ENCODE data around the gene TRABD2A. TPM values are rescaled to one million over a fixed set of nuclear protein-coding genes. Genes with fewer than 3 reads are reported as not detected.

TRABD2A gene
- polyA plus RNA-seq, 4 donors: 2.0 to 35.5 (median 14.1) TPM

- no peaks in the 10 kb centered on the region for H3K27me3 ChIP-seq (ENCODE audit: control insufficient read depth in 3 of 3, insufficient read depth in 3 of 3, low read length in 3 of 3)
- no peak for DNase-seq
- H3K27ac ChIP-seq (ENCODE audit: low read depth in 1 of 3, low read length in 2 of 3): no peak overlapping the region
- 95 to 96% (median 95%) methylated on average over 5 of the region's 5 CpGs for WGBS, 3 donors
- FAIRE-seq: no peak
- peaks cover 0 to 5% (median 0%) of the 10 kb centered on the region in 3 donors for H3K4me1 ChIP-seq (ENCODE audit: control insufficient read depth in 3 of 3, insufficient read depth in 2 of 3, low read depth in 1 of 3, low read length in 2 of 3)
- peaks cover 0 to 3% (median 0%) of the 10 kb centered on the region in 3 donors for H3K36me3 ChIP-seq (ENCODE audit: control insufficient read depth in 3 of 3, insufficient read depth in 2 of 3, low read depth in 1 of 3, low read length in 3 of 3)
- H3K9me3 ChIP-seq (ENCODE audit: control insufficient read depth in 2 of 2, insufficient read depth in 1 of 2, low read depth in 1 of 2, low read length in 1 of 2): peaks cover 0 to 9% of the 10 kb centered on the region in 2 donors
- H3K4me3 ChIP-seq (ENCODE audit: low read depth in 1 of 3, low read length in 3 of 3): no peak overlapping the region
These were observed 23.3 kb downstream of the TRABD2A start for GRCh38 chr2:84857566-84857965.

- 77 to 86% (median 79%) methylated on average over 6 of the region's 6 CpGs for WGBS, 3 donors
These were observed 24.1 kb downstream of the TRABD2A start for GRCh38 chr2:84856787-84857186.

GRCh38 chr2:84855731-84856130, 25.2 kb downstream of the TRABD2A start:
- Histone ChIP-seq H3K27ac (ENCODE audit: low read depth in 1 of 3, low read length in 2 of 3) (no peak overlapping the region), H3K9me3 (ENCODE audit: control insufficient read depth in 2 of 2, insufficient read depth in 1 of 2, low read depth in 1 of 2, low read length in 1 of 2) (peaks cover 0 to 12% of the 10 kb centered on the region in 2 donors), H3K4me3 (ENCODE audit: low read depth in 1 of 3, low read length in 3 of 3) (no peak overlapping the region), H3K36me3 (ENCODE audit: control insufficient read depth in 3 of 3, insufficient read depth in 2 of 3, low read depth in 1 of 3, low read length in 3 of 3) (peaks cover 0 to 7% (median 0%) of the 10 kb centered on the region in 3 donors), H3K4me1 (ENCODE audit: control insufficient read depth in 3 of 3, insufficient read depth in 2 of 3, low read depth in 1 of 3, low read length in 2 of 3) (peaks cover 0 to 5% (median 0%) of the 10 kb centered on the region in 3 donors), H3K27me3 (ENCODE audit: control insufficient read depth in 3 of 3, insufficient read depth in 3 of 3, low read length in 3 of 3) (no peaks in the 10 kb centered on the region)
- FAIRE-seq (no peak), DNase-seq (no peak)
- 57 to 84% (median 81%) methylated on average over 11 of the region's 11 CpGs for WGBS, 3 donors

More at GRCh38 chr2:84856787-84857186, 24.1 kb downstream of the TRABD2A start:
- FAIRE-seq (no peak), DNase-seq (peak; percentile 15 to 25)
- Histone ChIP-seq H3K27ac (ENCODE audit: low read depth in 1 of 3, low read length in 2 of 3) (no peak overlapping the region), H3K9me3 (ENCODE audit: control insufficient read depth in 2 of 2, insufficient read depth in 1 of 2, low read depth in 1 of 2, low read length in 1 of 2) (peaks cover 0 to 12% of the 10 kb centered on the region in 2 donors), H3K4me1 (ENCODE audit: control insufficient read depth in 3 of 3, insufficient read depth in 2 of 3, low read depth in 1 of 3, low read length in 2 of 3) (peaks cover 0 to 5% (median 0%) of the 10 kb centered on the region in 3 donors), H3K4me3 (ENCODE audit: low read depth in 1 of 3, low read length in 3 of 3) (no peak overlapping the region), H3K36me3 (ENCODE audit: control insufficient read depth in 3 of 3, insufficient read depth in 2 of 3, low read depth in 1 of 3, low read length in 3 of 3) (peaks cover 0 to 8% (median 0%) of the 10 kb centered on the region in 3 donors), H3K27me3 (ENCODE audit: control insufficient read depth in 3 of 3, insufficient read depth in 3 of 3, low read length in 3 of 3) (no peaks in the 10 kb centered on the region)

- Histone ChIP-seq H3K27ac (ENCODE audit: low read depth in 1 of 3, low read length in 2 of 3) (no peak overlapping the region), H3K9me3 (ENCODE audit: control insufficient read depth in 2 of 2, insufficient read depth in 1 of 2, low read depth in 1 of 2, low read length in 1 of 2) (peaks cover 0 to 12% of the 10 kb centered on the region in 2 donors), H3K27me3 (ENCODE audit: control insufficient read depth in 3 of 3, insufficient read depth in 3 of 3, low read length in 3 of 3) (no peaks in the 10 kb centered on the region), H3K4me1 (ENCODE audit: control insufficient read depth in 3 of 3, insufficient read depth in 2 of 3, low read depth in 1 of 3, low read length in 2 of 3) (peaks cover 0 to 5% (median 0%) of the 10 kb centered on the region in 3 donors), H3K4me3 (ENCODE audit: low read depth in 1 of 3, low read length in 3 of 3) (no peak overlapping the region), H3K36me3 (ENCODE audit: control insufficient read depth in 3 of 3, insufficient read depth in 2 of 3, low read depth in 1 of 3, low read length in 3 of 3) (peaks cover 0 to 8% (median 0%) of the 10 kb centered on the region in 3 donors)
- peak in 1 of 2 donors; percentile 24 for DNase-seq
- WGBS, 3 donors: 62 to 78% (median 71%) methylated on average over 4 of the region's 4 CpGs
- no peak for FAIRE-seq
These were observed 26.0 kb downstream of the TRABD2A start for GRCh38 chr2:84854850-84855249.

- no peak overlapping the region for H3K4me3 ChIP-seq (ENCODE audit: low read depth in 1 of 3, low read length in 3 of 3)
- FAIRE-seq (no peak), DNase-seq (no peak)
- H3K9me3 ChIP-seq (ENCODE audit: control insufficient read depth in 2 of 2, insufficient read depth in 1 of 2, low read depth in 1 of 2, low read length in 1 of 2): peaks cover 0 to 12% of the 10 kb centered on the region in 2 donors
- H3K27ac ChIP-seq (ENCODE audit: low read depth in 1 of 3, low read length in 2 of 3): no peak overlapping the region
- H3K36me3 ChIP-seq (ENCODE audit: control insufficient read depth in 3 of 3, insufficient read depth in 2 of 3, low read depth in 1 of 3, low read length in 3 of 3): peaks cover 0 to 18% (median 0%) of the 10 kb centered on the region in 3 donors
- WGBS, 3 donors: 71 to 93% (median 83%) methylated on average over 3 of the region's 3 CpGs
- H3K27me3 ChIP-seq (ENCODE audit: control insufficient read depth in 3 of 3, insufficient read depth in 3 of 3, low read length in 3 of 3): no peaks in the 10 kb centered on the region
- H3K4me1 ChIP-seq (ENCODE audit: control insufficient read depth in 3 of 3, insufficient read depth in 2 of 3, low read depth in 1 of 3, low read length in 2 of 3): peaks cover 0 to 5% (median 0%) of the 10 kb centered on the region in 3 donors
These were observed 29.0 kb downstream of the TRABD2A start for GRCh38 chr2:84851876-84852275.

- H3K9me3 ChIP-seq (ENCODE audit: control insufficient read depth in 2 of 2, insufficient read depth in 1 of 2, low read depth in 1 of 2, low read length in 1 of 2): peaks cover 0 to 12% of the 10 kb centered on the region in 2 donors
- H3K27me3 ChIP-seq (ENCODE audit: control insufficient read depth in 3 of 3, insufficient read depth in 3 of 3, low read length in 3 of 3): no peaks in the 10 kb centered on the region
- FAIRE-seq (no peak), DNase-seq (no peak)
- WGBS, 3 donors: 94 to 100% (median 97%) methylated on average over 4 of the region's 4 CpGs
- H3K4me1 ChIP-seq (ENCODE audit: control insufficient read depth in 3 of 3, insufficient read depth in 2 of 3, low read depth in 1 of 3, low read length in 2 of 3): peaks cover 0 to 5% (median 0%) of the 10 kb centered on the region in 3 donors
- H3K27ac ChIP-seq (ENCODE audit: low read depth in 1 of 3, low read length in 2 of 3): no peak overlapping the region
- H3K4me3 ChIP-seq (ENCODE audit: low read depth in 1 of 3, low read length in 3 of 3): no peak overlapping the region
- H3K36me3 ChIP-seq (ENCODE audit: control insufficient read depth in 3 of 3, insufficient read depth in 2 of 3, low read depth in 1 of 3, low read length in 3 of 3): peaks cover 0 to 20% (median 0%) of the 10 kb centered on the region in 3 donors
These were observed 30.4 kb downstream of the TRABD2A start for GRCh38 chr2:84850471-84850870.

- H3K27ac ChIP-seq (ENCODE audit: low read depth in 1 of 3, low read length in 2 of 3): no peak overlapping the region
- no peak for DNase-seq
- H3K27me3 ChIP-seq (ENCODE audit: control insufficient read depth in 3 of 3, insufficient read depth in 3 of 3, low read length in 3 of 3): no peaks in the 10 kb centered on the region
- no peaks in the 10 kb centered on the region for H3K4me1 ChIP-seq (ENCODE audit: control insufficient read depth in 3 of 3, insufficient read depth in 2 of 3, low read depth in 1 of 3, low read length in 2 of 3)
- peaks cover 0 to 20% (median 0%) of the 10 kb centered on the region in 3 donors for H3K36me3 ChIP-seq (ENCODE audit: control insufficient read depth in 3 of 3, insufficient read depth in 2 of 3, low read depth in 1 of 3, low read length in 3 of 3)
- H3K4me3 ChIP-seq (ENCODE audit: low read depth in 1 of 3, low read length in 3 of 3): no peak overlapping the region
- H3K9me3 ChIP-seq (ENCODE audit: control insufficient read depth in 2 of 2, insufficient read depth in 1 of 2, low read depth in 1 of 2, low read length in 1 of 2): peaks cover 0 to 12% of the 10 kb centered on the region in 2 donors
- FAIRE-seq: no peak
- 77 to 85% (median 85%) methylated on average over 8 of the region's 8 CpGs for WGBS, 3 donors
These were observed 31.5 kb downstream of the TRABD2A start for GRCh38 chr2:84849271-84849952.

- no peak for DNase-seq
- Histone ChIP-seq H3K4me3 (ENCODE audit: low read depth in 1 of 3, low read length in 3 of 3) (no peak overlapping the region), H3K27ac (ENCODE audit: low read depth in 1 of 3, low read length in 2 of 3) (peak overlapping the region in 1 of 3 donors; percentile 18), H3K27me3 (ENCODE audit: control insufficient read depth in 3 of 3, insufficient read depth in 3 of 3, low read length in 3 of 3) (no peaks in the 10 kb centered on the region), H3K4me1 (ENCODE audit: control insufficient read depth in 3 of 3, insufficient read depth in 2 of 3, low read depth in 1 of 3, low read length in 2 of 3) (no peaks in the 10 kb centered on the region), H3K36me3 (ENCODE audit: control insufficient read depth in 3 of 3, insufficient read depth in 2 of 3, low read depth in 1 of 3, low read length in 3 of 3) (peaks cover 0 to 20% (median 0%) of the 10 kb centered on the region in 3 donors), H3K9me3 (ENCODE audit: control insufficient read depth in 2 of 2, insufficient read depth in 1 of 2, low read depth in 1 of 2, low read length in 1 of 2) (peaks cover 0 to 2% of the 10 kb centered on the region in 2 donors)
- WGBS, 3 donors: 81 to 90% (median 82%) methylated on average over 5 of the region's 5 CpGs
- FAIRE-seq: no peak
These were observed 33.4 kb downstream of the TRABD2A start for GRCh38 chr2:84847326-84848050.
